Activated CD4-positive, alpha-beta T cell treated with anti-CD3 and anti-CD28 coated beads for 36 hours (primary cell): Measurements from ENCODE around the gene PTPRG. TPM values are rescaled to one million over a fixed set of nuclear protein-coding genes. Genes with fewer than 3 reads are reported as not detected.

Experiments used
- ATAC-seq: fragments of 200-7000 bp; cut with Tn5 transposase; one replicate; pipeline ENCODE4 v1.10.0; 2021; ENCODE audit warnings: mild to moderate bottlenecking, moderate library complexity
- CTCF ChIA-PET: fragments of 350-600 bp; sonication (Branson Sonifier 250); formaldehyde crosslinking; loops from one replicate; lab custom pipeline; 2021; ENCODE audit warnings: antibody characterized with exemption; lab: Charles Lee
- POLR2A ChIA-PET: fragments of 350-600 bp; sonication (Branson Sonifier 250); formaldehyde crosslinking; loops from one replicate; lab custom pipeline; 2021; ENCODE audit warnings: antibody characterized with exemption, inconsistent platforms; lab: Charles Lee
- DNase-seq: peaks from one replicate; pipeline ENCODE4 v3.0.0-alpha.2; 2020
- H3K27ac Mint-ChIP-seq: one replicate; pipeline ENCODE4 v1.8.0; 2021; ENCODE audit warnings: mixed read lengths
- H3K27me3 Mint-ChIP-seq: one replicate; pipeline ENCODE4 v1.8.0; 2021; ENCODE audit warnings: mixed read lengths
- H3K36me3 Mint-ChIP-seq: one replicate; pipeline ENCODE4 v1.8.0; 2021; ENCODE audit warnings: low read depth, mixed read lengths
- H3K4me1 Mint-ChIP-seq: one replicate; pipeline ENCODE4 v1.8.0; 2021; ENCODE audit warnings: mixed read lengths
- H3K4me3 Mint-ChIP-seq: one replicate; pipeline ENCODE4 v1.8.0; 2021; ENCODE audit warnings: mild to moderate bottlenecking, moderate library complexity, mixed read lengths
- H3K9me3 Mint-ChIP-seq: one replicate; pipeline ENCODE4 v1.8.0; 2021; ENCODE audit warnings: low read depth, mixed read lengths
- intact Hi-C, 2 experiments: fragments of 100-400 bp; cut with DNase I in 1 of 2; cut with micrococcal nuclease in 1 of 2; formaldehyde crosslinking; loops; one replicate each; pipeline versions ENCODE4 v1.14.2 to v1.15.1; 2022 to 2024; cut with DNase I, micrococcal nuclease
- total RNA-seq, 2 experiments: library from RNA; stranded (reverse); gene quantifications; one replicate each; pipeline ENCODE4 v1.2.3, GENCODE V29; 2021

Gene PTPRG
- total RNA-seq, 2 experiments from 2014 or later: 0.32 to 0.33 TPM

- Mint-ChIP-seq H3K36me3 (no peaks in the 10 kb centered on the region), H3K27ac (no peak overlapping the region), H3K9me3 (no peaks in the 10 kb centered on the region), H3K27me3 (peaks cover 2% of the 10 kb centered on the region), H3K4me1 (no peaks in the 10 kb centered on the region), H3K4me3 (no peak overlapping the region)
- POLR2A ChIA-PET: interaction anchor here (0.7 kb wide), 1 partner anchor 1718 kb away, joined by 4 read pairs; no protein-coding TSS in a partner anchor
- intact Hi-C loops: no loop called here
- ATAC-seq (no peak), DNase-seq (no peak)
- CTCF ChIA-PET: no interaction called here
These were observed 430.3 kb downstream of the PTPRG start for GRCh38 chr3:61991706-61992105.

- H3K27me3 Mint-ChIP-seq: peaks cover 2% of the 10 kb centered on the region
- no peaks in the 10 kb centered on the region for H3K36me3 Mint-ChIP-seq
- no peak for DNase-seq
- ChIA-PET POLR2A (no interaction called here), CTCF (no interaction called here)
- no peaks in the 10 kb centered on the region for H3K9me3 Mint-ChIP-seq
- H3K4me3 Mint-ChIP-seq: no peak overlapping the region
- H3K27ac Mint-ChIP-seq: no peak overlapping the region
- ATAC-seq: no peak
- H3K4me1 Mint-ChIP-seq: no peaks in the 10 kb centered on the region
- intact Hi-C loops: no loop called here
These were observed 435.0 kb downstream of the PTPRG start for GRCh38 chr3:61996366-61996765.

GRCh38 chr3:61997101-61997500, 435.7 kb downstream of the PTPRG start:
- POLR2A ChIA-PET: no interaction called here
- CTCF ChIA-PET: no interaction called here
- Mint-ChIP-seq H3K27ac (no peak overlapping the region), H3K4me3 (no peak overlapping the region), H3K9me3 (no peaks in the 10 kb centered on the region), H3K4me1 (no peaks in the 10 kb centered on the region), H3K27me3 (peaks cover 2% of the 10 kb centered on the region), H3K36me3 (no peaks in the 10 kb centered on the region)
- DNase-seq: no peak
- intact Hi-C loops: no loop called here
- ATAC-seq: no peak

GRCh38 chr3:62003835-62004234, 442.5 kb downstream of the PTPRG start:
- ATAC-seq: no peak
- POLR2A ChIA-PET: no interaction called here
- H3K9me3 Mint-ChIP-seq: no peaks in the 10 kb centered on the region
- H3K27ac Mint-ChIP-seq: no peak overlapping the region
- CTCF ChIA-PET: no interaction called here
- no peak for DNase-seq
- H3K4me3 Mint-ChIP-seq: no peak overlapping the region
- no peaks in the 10 kb centered on the region for H3K27me3 Mint-ChIP-seq
- no peaks in the 10 kb centered on the region for H3K4me1 Mint-ChIP-seq
- H3K36me3 Mint-ChIP-seq: no peaks in the 10 kb centered on the region
- intact Hi-C loops: no loop called here

- DNase-seq (no peak), ATAC-seq (no peak)
- Mint-ChIP-seq H3K4me1 (no peaks in the 10 kb centered on the region), H3K27ac (no peak overlapping the region), H3K27me3 (no peaks in the 10 kb centered on the region), H3K36me3 (no peaks in the 10 kb centered on the region), H3K9me3 (no peaks in the 10 kb centered on the region), H3K4me3 (no peak overlapping the region)
- ChIA-PET POLR2A (no interaction called here), CTCF (interaction anchor here (0.6 to 0.7 kb wide), 2 partner anchors 571 to 775 kb away, joined by 3 read pairs; no protein-coding TSS in a partner anchor)
- intact Hi-C loops: no loop called here
These were observed 445.7 kb downstream of the PTPRG start for GRCh38 chr3:62007036-62007435.

GRCh38 chr3:62010989-62011388, 449.6 kb downstream of the PTPRG start:
- ChIA-PET CTCF (no interaction called here), POLR2A (no interaction called here)
- no peak for ATAC-seq
- H3K4me1 Mint-ChIP-seq: no peaks in the 10 kb centered on the region
- intact Hi-C loops: no loop called here
- peaks cover 3% of the 10 kb centered on the region for H3K27me3 Mint-ChIP-seq
- H3K9me3 Mint-ChIP-seq: no peaks in the 10 kb centered on the region
- H3K27ac Mint-ChIP-seq: no peak overlapping the region
- H3K36me3 Mint-ChIP-seq: no peaks in the 10 kb centered on the region
- no peak overlapping the region for H3K4me3 Mint-ChIP-seq
- DNase-seq: no peak

GRCh38 chr3:62011666-62012065, 450.3 kb downstream of the PTPRG start:
- Mint-ChIP-seq H3K9me3 (no peaks in the 10 kb centered on the region), H3K27ac (no peak overlapping the region), H3K27me3 (peaks cover 6% of the 10 kb centered on the region), H3K4me3 (no peak overlapping the region), H3K4me1 (no peaks in the 10 kb centered on the region), H3K36me3 (no peaks in the 10 kb centered on the region)
- intact Hi-C loops: no loop called here
- DNase-seq: no peak
- POLR2A ChIA-PET: no interaction called here
- CTCF ChIA-PET: no interaction called here
- no peak for ATAC-seq

- intact Hi-C loops: no loop called here
- peaks cover 9% of the 10 kb centered on the region for H3K27me3 Mint-ChIP-seq
- no peaks in the 10 kb centered on the region for H3K9me3 Mint-ChIP-seq
- ATAC-seq (no peak), DNase-seq (no peak)
- CTCF ChIA-PET: interaction anchor here (0.9 kb wide), 1 partner anchor 13 kb away, joined by 3 read pairs; no protein-coding TSS in a partner anchor
- no peak overlapping the region for H3K4me3 Mint-ChIP-seq
- POLR2A ChIA-PET: no interaction called here
- H3K27ac Mint-ChIP-seq: no peak overlapping the region
- H3K36me3 Mint-ChIP-seq: no peaks in the 10 kb centered on the region
- no peaks in the 10 kb centered on the region for H3K4me1 Mint-ChIP-seq
These were observed 452.6 kb downstream of the PTPRG start for GRCh38 chr3:62013951-62014350.

GRCh38 chr3:62015111-62015510, 453.7 kb downstream of the PTPRG start:
- ATAC-seq: no peak
- no peaks in the 10 kb centered on the region for H3K36me3 Mint-ChIP-seq

GRCh38 chr3:62019906-62020305, 458.5 kb downstream of the PTPRG start:
- Mint-ChIP-seq H3K27ac (no peak overlapping the region), H3K27me3 (peaks cover 9% of the 10 kb centered on the region), H3K4me3 (no peak overlapping the region), H3K9me3 (no peaks in the 10 kb centered on the region), H3K4me1 (no peaks in the 10 kb centered on the region), H3K36me3 (no peaks in the 10 kb centered on the region)
- ChIA-PET POLR2A (no interaction called here), CTCF (no interaction called here)
- DNase-seq: no peak
- no peak for ATAC-seq
- intact Hi-C loops: no loop called here

More at GRCh38 chr3:62015111-62015510, 453.7 kb downstream of the PTPRG start:
- ChIA-PET CTCF (no interaction called here), POLR2A (no interaction called here)
- H3K9me3 Mint-ChIP-seq: no peaks in the 10 kb centered on the region
- intact Hi-C loops: no loop called here
- H3K4me3 Mint-ChIP-seq: no peak overlapping the region
- H3K27me3 Mint-ChIP-seq: peaks cover 9% of the 10 kb centered on the region
- H3K27ac Mint-ChIP-seq: no peak overlapping the region
- DNase-seq: no peak
- H3K4me1 Mint-ChIP-seq: no peaks in the 10 kb centered on the region

- H3K4me3 Mint-ChIP-seq: no peak overlapping the region
- POLR2A ChIA-PET: no interaction called here
- H3K9me3 Mint-ChIP-seq: no peaks in the 10 kb centered on the region
- H3K27me3 Mint-ChIP-seq: peaks cover 9% of the 10 kb centered on the region
- H3K27ac Mint-ChIP-seq: no peak overlapping the region
- no peak for ATAC-seq
- CTCF ChIA-PET: no interaction called here
- no peak for DNase-seq
- no peaks in the 10 kb centered on the region for H3K36me3 Mint-ChIP-seq
- H3K4me1 Mint-ChIP-seq: no peaks in the 10 kb centered on the region
- intact Hi-C loops: no loop called here
These were observed 459.3 kb downstream of the PTPRG start for GRCh38 chr3:62020706-62021105.

- no peaks in the 10 kb centered on the region for H3K36me3 Mint-ChIP-seq
- intact Hi-C loops: no loop called here
- ATAC-seq: no peak
- no peaks in the 10 kb centered on the region for H3K9me3 Mint-ChIP-seq
- POLR2A ChIA-PET: no interaction called here
- H3K27ac Mint-ChIP-seq: no peak overlapping the region
- peaks cover 6% of the 10 kb centered on the region for H3K27me3 Mint-ChIP-seq
- H3K4me3 Mint-ChIP-seq: no peak overlapping the region
- DNase-seq: no peak
- CTCF ChIA-PET: interaction anchor here (0.6 kb wide), 1 partner anchor 269 kb away, joined by 4 read pairs; no protein-coding TSS in a partner anchor
- H3K4me1 Mint-ChIP-seq: no peaks in the 10 kb centered on the region
These were observed 460.9 kb downstream of the PTPRG start for GRCh38 chr3:62022312-62022711.

- DNase-seq (no peak), ATAC-seq (no peak)
- Mint-ChIP-seq H3K4me3 (no peak overlapping the region), H3K4me1 (no peaks in the 10 kb centered on the region), H3K36me3 (no peaks in the 10 kb centered on the region), H3K27ac (no peak overlapping the region), H3K9me3 (no peaks in the 10 kb centered on the region), H3K27me3 (peaks cover 4% of the 10 kb centered on the region)
- ChIA-PET CTCF (no interaction called here), POLR2A (no interaction called here)
- intact Hi-C loops: no loop called here
These were observed 463.5 kb downstream of the PTPRG start for GRCh38 chr3:62024882-62025281.
